GM12864 (cell line): Measurements from ENCODE around the gene NISCH.
"Not testable (repeated sequence)": the region's sequence is repeated elsewhere in the genome, so short reads cannot be mapped to it uniquely, and the experiment has no call there.

Experiments used
- DNase-seq: peaks from one replicate; pipeline ENCODE4 v3.0.0-alpha.2; 2011; ENCODE audit warnings: low read depth
- H3K4me3 ChIP-seq: 2 replicates; pipeline ENCODE4 v1.5.1; 2011; ENCODE audit warnings: mild to moderate bottlenecking, low read depth, low read length, control low read depth
- TF ChIP-seq, protein P1 (sequence below): IDR thresholded peaks from 2 replicates; pipeline ENCODE4 v1.5.1; 2011; ENCODE audit warnings: low read depth, mild to moderate bottlenecking, moderate library complexity, low read length, control low read depth, inconsistent platforms; ENCODE audit errors: missing control alignments

The NISCH gene

DNA sequence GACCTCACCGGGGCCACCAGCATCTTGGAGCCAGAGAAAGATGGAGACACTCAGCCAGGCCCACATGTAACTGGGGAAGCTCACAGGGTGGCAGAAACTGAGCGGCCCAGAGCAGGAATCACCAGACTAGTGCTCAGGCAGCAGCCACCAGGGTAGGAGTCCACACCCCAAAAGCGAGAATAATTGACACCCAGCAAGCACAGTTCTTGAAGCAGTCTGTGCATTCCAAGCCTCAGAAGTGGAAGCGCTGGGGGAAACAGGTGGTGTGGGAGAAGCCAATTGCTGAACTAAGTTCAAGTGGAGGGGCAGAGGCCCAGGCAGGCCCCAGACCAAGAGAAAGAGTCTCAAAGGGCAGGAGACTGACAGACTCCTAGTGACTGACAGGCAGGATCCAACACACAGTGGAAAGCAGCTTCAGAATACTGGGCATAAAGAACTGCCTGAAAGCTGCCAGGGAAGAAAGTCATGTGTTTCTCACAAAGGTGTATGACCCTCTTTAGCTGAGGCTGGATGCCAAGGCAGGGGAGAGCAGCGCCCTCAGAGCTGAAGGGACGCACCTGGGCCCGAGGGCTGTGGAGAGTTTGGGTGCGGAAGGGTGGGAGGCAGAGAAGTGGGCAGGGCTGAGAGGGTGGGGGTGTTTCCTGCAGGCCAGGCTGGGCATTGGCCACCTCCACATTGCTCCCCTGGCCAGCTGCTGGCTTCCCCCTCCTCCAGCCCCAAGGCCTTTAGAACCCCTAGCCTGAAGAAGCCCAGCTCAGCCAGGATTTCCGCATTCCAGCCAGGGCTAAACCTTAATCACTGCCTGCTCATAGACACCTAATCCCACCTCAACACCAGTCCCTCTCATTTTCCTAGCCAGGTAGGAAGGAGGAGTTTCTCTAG lies 70.5 kb downstream of the NISCH start:
- DNase-seq = no peak
- TF ChIP-seq, protein P1, sequence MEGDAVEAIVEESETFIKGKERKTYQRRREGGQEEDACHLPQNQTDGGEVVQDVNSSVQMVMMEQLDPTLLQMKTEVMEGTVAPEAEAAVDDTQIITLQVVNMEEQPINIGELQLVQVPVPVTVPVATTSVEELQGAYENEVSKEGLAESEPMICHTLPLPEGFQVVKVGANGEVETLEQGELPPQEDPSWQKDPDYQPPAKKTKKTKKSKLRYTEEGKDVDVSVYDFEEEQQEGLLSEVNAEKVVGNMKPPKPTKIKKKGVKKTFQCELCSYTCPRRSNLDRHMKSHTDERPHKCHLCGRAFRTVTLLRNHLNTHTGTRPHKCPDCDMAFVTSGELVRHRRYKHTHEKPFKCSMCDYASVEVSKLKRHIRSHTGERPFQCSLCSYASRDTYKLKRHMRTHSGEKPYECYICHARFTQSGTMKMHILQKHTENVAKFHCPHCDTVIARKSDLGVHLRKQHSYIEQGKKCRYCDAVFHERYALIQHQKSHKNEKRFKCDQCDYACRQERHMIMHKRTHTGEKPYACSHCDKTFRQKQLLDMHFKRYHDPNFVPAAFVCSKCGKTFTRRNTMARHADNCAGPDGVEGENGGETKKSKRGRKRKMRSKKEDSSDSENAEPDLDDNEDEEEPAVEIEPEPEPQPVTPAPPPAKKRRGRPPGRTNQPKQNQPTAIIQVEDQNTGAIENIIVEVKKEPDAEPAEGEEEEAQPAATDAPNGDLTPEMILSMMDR = no peak
- H3K4me3 ChIP-seq = no peak overlapping the region

DNA sequence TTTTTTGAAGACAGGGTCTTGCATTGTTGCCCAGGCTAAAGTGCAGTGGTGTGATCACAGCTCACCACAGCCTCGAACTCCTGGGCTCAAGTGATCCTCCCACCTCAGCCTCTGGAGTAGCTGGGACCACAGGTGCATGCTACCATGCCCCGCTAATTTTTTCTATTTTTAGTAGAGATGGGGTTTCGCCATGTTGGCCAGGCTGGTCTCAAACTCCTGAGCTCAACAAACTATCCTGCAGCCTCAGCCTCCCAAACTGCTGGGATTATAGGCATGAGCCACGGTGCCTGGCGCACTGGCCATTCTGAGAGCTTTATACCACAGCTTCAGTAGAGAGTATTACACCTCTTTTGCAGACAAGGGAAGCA lies 71.3 kb downstream of the NISCH start:
- DNase-seq, H3K4me3 ChIP-seq: not testable (repeated sequence)

DNA sequence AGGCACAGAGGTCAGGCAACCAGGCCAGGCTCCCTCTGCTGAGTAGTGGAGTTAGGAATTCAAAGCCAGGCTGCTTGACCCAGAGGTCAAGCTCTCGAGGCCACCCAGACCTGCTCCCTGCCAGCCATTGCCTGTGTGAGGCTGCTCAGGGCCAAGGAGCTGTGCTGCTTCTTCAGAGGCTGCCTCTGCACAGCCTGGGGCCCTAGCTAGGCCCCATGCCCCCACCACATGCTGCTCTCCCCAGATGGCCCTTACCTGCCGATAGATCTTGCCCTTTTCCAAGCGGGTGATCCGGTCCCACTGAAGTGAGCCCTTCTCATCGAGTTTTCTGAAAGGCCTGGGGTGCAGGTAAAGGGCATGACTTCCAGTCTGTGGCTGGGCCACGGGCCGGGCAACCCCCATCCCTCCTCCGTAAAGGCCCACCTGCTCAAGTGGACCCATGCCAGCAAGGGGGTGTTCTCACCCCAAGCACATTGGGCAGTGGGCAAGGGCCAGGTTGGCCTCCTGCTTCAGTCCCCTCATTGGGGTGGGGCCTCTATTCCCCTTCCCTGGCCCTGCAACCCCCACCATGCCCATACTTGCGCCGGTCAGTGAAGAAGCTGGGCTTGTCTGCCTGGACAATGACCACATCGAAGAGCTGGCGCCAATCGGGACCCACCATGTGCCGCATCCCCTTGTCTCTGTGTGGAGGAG lies 71.8 kb downstream of the NISCH start:
- no peak for DNase-seq
- TF ChIP-seq, protein P1 = no peak

DNA sequence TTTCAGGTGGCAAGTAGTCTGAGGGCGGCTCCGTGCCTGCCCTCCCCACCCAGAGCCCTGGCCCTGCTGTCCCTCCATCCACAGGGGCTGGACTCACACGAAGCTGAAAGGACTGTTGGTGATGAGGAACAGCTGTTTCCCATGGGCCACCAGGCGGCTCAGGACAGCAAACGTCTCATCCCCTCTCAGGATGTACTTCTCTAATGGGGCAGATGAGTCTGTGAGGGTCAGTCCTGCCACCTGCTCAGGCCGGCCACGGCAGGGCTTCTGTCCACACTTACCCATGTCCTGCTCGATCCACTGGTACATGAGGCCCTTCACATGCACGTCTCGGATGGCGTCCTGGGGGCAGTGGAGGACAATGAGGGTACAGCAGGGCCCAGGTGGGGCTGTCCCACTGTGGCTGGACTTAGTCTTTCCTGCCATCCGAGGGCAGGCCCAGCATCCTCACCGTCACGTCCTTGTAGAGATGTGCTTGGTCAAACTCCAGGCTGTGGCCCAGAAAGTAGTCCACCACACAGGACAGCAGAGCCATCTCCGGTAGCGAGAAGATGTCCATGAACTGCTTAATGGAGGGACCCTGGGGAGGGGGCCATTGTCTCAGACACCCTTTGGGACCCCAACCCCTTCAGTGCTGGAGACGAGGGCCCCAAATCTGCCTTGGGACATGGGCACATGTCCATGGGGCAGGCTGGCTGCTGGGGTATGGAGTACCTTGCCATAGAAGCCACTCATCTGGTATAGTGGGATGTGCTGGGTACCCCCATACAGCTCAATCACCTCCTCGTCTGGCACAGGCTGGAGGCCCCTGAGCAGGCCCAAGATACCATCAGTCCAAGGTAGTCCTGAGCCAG lies 72.6 kb downstream of the NISCH start:
- H3K4me3 ChIP-seq = no peak overlapping the region
- DNase-seq = no peak
- TF ChIP-seq, protein P1 = no peak

More for the DNA sequence above, 71.8 kb downstream of the NISCH start:
- H3K4me3 ChIP-seq = no peak overlapping the region

DNA sequence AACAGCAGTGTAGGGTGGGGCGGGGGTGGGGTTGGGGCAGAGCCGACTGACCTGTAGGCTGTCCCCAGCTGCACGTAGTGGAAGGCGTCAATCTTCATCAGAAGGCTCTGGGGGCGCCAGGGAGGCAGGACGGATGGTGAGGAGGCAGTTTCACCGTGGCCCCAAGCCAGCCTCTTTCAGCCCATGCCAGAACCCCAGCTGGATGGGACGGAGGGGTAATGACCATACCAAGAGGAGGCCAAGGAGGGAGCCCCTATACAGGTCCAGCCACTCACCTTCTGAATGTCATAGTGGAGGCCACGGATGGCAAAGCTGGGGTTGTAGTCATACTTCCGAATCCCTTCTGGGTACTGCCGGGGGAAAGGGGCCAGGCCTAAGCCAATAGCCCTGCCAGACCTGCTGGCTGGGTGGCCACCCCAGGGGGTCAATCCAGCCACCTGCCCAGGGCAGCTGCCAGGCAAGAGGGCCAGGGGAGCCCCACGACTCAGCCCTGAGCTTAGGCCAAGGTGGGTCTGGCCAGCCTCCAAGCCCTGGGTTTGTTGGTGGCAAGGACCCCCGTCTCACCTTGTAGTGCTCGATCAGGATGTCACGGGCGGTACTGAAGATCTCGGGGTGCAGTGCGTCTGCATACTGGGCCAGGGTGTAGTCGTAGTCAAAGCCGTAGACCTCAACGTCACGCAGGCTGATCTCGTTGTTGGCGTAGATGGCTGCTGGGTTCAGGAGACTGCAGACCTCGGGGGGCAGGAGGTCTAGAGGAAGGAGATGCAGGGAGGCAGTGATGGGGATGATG lies 73.4 kb downstream of the NISCH start:
- H3K4me3 ChIP-seq = no peak overlapping the region
- DNase-seq = no peak
- TF ChIP-seq, protein P1 = no peak

DNA sequence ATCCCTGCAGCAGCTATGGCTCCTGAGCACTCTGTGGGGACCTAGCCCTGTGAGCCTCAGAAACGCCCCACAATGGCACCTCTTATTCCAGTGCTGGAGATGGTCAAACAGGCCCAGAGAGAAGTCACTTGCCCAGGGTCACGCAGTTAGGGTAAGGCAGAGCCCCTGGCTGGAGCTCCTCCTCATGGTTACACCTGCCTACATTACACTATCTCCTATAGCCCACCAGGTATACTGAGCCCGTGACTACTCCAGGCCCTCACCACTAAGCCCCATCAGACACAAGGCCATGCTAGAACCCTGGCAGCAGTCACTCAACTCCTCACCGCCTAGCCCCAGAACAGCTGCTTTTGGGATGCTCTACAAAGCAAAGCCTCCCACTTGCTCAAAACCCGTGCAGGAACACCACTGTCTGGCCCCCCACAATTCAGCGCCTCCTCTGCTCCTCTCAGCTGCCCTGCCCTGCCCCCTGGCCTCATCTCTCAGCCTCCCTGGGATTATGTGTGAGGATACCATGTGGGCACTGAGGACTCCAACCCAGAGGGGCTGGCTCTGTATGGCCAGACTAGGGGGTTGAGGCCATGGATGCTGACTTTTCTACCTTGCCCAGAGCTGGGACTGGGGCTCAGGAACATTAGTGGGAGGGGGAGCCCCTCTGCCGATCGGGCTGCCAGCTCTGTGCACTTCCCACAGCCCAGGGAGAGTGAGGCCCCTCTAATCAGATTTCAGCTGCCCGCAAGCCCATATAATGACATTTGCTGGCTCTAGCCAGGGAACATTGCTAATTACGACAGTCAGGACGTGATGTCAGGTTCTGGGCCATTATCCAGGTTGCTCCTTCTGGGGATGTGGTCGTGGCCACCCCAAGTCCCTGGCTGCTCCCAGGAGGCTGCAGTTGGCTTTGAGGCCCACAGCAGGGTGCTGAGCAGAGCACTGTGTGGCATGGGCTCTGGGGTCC lies 74.3 kb downstream of the NISCH start:
- TF ChIP-seq, protein P1 = no peak
- no peak for DNase-seq
- no peak overlapping the region for H3K4me3 ChIP-seq
